ENCODE data around the gene MDM4. TPM values are rescaled to one million over a fixed set of nuclear protein-coding genes. Genes with fewer than 3 reads are reported as not detected.
"Not testable (repeated sequence)": the region's sequence is repeated elsewhere in the genome, so short reads cannot be mapped to it uniquely, and the experiment has no call there.

Gene MDM4
- polyA plus RNA-seq, 1 donor: 82.9 TPM

GRCh38 chr1:204560002-204560401 lies 43.8 kb downstream of the MDM4 start:
- not testable (repeated sequence) for DNase-seq

- DNase-seq: no peak
Observed at GRCh38 chr1:204560590-204561150, 44.5 kb downstream of the MDM4 start.

- DNase-seq: no peak
Observed at GRCh38 chr1:204562075-204562990, 46.1 kb downstream of the MDM4 start.

DNA sequence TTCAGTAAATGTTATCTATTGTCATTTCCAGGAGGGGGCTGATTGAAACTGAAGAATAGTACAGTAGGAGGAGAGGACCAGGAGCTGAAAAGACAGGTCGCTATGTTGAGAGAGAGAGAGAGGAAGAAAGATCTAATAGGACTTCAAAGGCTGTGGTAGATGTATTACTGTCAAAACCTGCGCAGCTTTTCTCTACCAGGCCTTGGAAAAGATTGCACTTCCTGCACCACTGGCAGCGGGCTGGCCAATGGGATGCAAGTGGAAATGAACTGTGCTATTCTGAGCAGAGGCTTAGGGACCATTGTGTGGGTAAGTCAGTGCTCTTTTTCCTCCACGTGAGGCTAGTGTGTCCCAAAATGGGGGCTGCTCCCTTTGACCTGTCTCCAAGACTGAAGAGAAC lies 47.1 kb downstream of the MDM4 start:
- no peak for DNase-seq

GRCh38 chr1:204563780-204564179 lies 47.6 kb downstream of the MDM4 start:
- DNase-seq: no peak

- DNase-seq: no peak
Observed at GRCh38 chr1:204564835-204565234, 48.6 kb downstream of the MDM4 start.

DNA sequence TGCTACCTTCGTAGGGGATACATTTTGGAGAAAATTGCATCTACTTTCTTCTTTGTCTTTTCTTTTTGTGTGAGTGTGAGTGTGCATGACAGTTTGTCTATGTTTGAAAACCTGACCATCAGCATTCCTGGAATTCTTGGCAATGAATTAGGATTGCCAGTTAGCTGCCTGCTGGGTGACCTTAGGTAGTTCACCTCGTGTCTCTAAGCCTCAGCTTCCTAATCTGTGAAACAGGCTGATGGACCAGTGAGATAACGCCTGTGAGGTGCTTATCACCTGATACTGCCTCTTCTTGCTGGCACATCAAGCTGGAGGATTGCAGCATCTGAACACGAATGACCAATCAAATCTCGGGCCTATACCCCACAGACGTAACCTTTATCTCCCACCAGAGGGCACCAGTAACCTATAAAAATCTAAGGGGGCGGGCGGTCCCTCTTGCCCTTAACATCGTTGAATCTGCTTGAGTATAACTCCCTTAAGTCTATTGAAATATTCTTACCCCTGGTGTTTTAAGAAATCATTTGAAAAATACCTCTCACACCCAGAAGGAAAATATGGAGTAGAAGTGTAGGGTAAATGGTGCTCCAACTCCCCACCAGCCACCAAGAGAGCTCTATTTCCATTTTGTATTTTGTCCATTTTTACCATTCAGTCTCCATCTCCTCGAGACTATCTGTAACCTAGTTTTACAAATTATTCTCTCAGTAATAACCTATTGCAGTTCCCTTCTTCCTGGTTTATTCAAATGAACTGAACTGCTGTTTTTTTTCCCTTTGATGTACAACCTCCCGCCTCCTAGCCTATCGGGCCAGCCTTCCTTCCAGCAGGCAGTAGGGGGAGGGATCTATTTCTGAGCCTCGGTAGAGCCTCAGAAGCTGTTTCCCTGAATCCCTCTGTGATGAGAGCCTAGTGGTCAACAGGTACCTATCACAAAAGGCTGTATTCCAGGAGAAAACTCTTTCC lies 49.7 kb downstream of the MDM4 start:
- DNase-seq: peak; percentile 71

DNA sequence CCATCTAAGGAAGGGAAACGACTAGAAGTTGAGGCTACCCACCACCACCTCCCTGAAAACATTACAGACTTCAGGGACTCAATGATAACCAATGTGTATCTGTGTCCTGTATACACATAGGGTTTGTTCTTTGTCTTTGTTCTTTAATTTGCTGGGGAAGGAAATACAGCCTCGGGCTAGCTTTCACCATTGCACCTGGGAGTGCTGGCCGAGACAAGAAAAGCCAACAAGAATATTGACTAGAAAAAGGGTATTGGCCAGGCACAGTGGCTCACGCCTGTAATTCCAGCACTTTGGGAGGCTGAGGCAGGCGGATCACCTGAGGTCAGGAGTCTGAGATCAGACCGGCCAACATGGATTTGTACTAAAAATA lies 50.4 kb downstream of the MDM4 start:
- no peak for DNase-seq

DNA sequence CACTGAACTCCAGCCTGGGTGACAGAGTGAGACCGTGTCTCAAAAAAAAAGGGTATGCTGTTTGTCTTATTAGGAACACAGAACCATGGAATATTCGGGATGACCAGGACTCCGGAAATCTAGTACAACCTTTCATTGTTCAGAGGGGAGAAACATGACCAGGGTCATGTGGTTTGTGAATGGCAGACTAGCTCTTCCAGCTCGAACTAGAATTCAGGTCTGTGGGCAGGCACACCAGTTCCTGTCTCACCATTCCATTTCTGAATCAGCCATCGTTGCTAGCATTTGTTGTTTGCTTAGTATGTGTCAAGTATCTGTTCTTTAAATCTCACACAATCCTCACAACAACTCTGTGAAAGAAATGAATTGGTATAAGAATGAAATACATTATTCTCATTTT lies 50.9 kb downstream of the MDM4 start:
- DNase-seq: no peak

- peak; percentile 19 for DNase-seq
Observed at GRCh38 chr1:204568576-204569315, 52.5 kb downstream of the MDM4 start.

DNA sequence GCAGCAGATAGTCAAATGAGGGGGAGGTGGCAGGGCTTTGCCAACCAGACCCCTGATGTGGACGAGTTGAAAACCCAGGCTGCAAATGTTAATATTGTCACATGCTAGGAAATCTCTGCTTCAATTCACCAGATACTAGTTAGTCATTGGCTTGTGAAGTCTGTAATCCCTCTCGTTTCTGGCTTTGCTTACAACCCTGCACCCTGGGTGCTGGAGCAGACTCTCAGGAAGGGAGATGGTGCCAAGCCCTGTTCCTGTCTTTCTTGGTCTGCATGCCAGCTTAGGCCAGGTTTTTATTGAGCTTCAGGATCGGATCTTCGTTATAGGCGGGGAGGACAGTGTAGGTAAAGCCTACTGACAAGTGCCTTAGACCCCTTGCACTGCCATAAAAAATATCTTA lies 53.3 kb downstream of the MDM4 start:
- no peak for DNase-seq

GRCh38 chr1:204570021-204570420 lies 53.8 kb downstream of the MDM4 start:
- DNase-seq: not testable (repeated sequence)

DNA sequence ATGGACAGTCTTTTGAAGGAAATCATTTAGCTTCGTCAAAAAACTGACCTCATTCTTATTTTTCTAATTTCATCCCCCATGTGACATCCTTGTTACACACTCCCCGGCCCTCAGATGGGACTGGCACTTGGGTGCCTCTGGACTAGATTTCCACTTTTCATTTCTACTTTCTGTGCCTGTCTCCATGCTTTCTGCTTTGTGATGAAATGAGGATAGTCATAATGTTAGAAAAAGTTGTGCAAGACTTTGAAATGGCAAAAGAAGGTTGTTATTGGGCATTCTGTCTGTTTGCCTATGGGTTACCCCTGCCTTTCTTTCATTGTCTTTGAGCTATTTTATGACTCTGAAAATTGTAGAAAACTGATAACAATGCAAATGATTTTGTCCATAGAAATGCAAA lies 54.9 kb downstream of the MDM4 start:
- DNase-seq: no peak

GRCh38 chr1:204571631-204572030 lies 55.4 kb downstream of the MDM4 start:
- no peak for DNase-seq

DNA sequence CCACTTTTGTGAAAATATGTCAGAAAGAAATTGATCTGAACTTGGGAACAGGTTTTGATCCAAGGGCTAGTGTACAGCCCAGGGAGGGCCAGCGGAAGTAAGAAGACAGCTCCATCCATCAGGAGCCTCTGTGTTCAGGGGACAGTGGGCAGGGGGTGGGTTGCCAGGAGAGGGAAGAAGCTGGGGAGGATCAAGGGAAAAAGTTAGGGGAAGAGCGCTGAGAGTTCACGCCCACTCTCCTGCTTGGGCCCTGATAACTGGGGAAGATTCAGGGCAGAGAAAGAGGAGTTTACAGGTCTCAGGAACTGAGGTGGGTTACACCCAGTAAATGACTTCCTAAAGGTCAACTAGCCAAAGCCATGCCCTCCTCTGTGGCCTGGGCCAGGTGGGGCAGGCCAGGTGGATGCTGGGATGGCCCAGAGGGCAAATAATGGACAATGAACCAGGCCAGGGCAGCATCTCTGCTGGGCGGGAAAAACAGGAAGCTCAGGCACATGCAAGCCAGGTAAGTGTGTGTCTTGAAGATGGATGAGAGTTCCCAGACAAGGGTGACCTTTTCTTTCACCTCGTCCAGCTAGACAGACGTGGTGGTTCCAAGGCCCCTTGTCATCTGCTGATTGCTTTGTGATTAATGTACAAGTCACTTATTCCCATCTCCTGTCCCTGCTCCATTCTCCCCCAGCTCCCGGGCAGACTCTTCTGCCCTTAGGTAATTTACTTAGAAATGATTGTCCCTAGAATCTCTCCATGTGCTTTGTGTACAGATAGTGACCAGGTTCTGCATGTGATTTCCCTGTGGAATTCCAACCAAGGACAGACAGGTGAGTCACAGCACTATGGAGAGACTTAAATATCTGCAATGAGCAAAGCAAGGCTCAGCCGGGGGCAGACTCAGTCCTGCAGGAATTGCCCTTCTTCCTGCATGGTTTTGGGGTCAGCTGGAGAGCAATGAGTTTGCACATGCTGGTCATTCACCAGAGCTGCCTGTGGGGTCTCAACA lies 57.0 kb downstream of the MDM4 start:
- no peak for DNase-seq

DNA sequence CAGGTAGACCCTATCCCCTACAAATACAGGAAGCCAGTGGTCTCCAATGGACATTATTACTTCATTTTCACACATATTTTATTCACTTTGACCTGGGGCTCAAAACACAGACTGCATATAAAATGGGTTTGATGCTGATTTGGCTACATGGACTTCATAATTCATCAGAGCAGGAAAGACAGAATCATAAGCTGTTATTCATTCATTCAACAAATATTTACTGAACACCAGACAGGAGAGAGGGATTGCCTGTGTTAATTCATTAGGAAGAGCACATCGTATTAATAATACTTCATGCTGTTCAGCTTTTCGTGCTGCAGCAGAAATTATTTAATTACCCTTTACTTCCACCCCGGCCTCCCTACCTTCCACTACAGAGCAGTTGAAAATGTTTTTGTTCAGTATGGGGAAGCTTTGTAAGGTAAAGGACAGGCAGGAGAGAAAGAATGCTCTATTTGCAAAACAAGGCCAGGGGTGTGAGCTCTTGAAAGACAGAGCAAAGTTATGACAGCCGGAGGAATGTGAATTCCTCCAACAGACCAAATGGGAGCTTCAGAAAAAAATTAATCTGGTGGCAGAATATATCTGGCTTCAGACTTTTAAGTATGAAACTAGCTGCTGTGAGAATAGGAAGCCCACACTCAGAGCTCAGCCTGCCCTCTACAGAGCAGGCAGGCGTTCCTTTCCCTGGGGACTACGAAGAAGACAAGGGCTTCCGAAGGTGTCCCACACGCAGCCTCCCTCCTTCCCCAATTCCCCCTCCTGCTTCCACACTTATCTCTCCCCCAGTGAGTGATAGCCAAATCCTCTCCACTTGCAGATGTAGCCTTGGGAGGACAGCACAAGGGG lies 58.0 kb downstream of the MDM4 start:
- no peak for DNase-seq

- DNase-seq: no peak
Observed at GRCh38 chr1:204574865-204575163, 58.6 kb downstream of the MDM4 start.

DNA sequence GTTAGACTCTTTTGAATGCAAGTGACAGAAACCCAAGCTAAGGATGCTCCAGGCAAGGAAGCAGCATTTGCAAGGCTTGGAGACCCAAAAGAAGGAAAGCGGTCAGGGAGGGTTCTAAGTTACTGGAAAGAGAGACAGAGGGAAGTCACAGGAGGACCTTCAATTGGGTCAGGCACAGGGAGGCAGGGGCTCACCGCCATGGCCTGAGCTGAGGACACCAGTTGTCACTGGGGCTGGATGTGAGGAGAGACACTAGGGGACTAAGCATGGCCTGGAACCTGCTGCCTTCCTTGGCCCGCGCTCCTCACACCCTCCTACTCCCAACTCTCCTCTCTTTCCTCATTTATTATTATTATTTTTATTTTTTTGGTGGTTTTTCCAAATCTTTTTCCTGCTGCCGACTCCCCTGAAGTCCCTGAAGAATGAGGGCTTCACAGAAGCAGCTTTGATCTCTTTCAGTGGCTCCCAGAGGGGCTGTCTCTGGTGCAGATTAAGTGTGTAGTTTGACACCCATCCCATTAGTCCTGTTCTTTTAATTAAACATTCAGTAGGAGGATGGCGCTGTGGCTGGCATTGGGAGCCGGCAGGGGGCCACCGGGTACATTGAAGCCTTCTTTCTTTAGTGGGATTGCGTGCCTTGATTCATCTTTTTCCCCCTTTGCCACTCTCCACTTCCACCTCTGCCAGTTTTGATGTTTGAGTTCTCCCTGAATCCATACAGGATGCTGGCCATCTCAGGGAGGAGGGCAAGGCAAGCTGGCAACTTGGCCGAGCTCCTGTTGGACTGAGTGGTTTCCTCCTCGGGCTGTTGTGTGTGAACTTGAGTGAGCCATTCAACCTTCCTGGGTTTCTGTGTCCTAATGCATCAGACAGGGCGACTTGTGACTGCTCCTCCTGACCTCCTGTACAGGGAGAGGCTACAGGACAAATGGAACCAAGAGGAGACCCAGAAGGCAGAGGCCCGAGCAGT lies 59.3 kb downstream of the MDM4 start:
- DNase-seq: no peak

DNA sequence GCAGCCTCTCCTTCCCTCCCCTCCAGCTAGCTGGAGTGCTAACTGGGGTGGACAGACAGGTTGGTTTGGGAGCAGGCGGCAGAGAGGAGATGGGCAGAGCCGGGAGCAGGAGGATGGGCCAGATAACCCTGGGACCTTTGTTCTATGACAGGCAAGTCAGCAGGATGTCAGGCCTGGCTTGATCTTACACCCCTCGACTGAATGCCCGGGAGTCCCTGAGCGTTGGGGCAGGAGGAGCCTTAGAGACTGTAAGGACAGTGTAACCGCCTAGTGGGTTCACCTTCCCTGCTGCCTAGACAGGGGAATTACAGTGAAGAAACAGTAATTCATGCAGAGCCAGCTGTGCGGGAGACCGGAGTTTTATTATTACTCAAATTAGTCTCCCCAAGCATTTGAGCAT lies 60.2 kb downstream of the MDM4 start:
- DNase-seq: no peak
